ENCODE results near the gene SOHLH1.

Gene SOHLH1

GRCh38 chr9:135699440-135699839 lies at the start of gene SOHLH1:
SOHLH1 (minus strand) TSS chr9:135699481; CDS start chr9:135699467, 14 bp downstream.
- DNase-seq, result no peak

GRCh38 chr9:135748676-135749075 lies 49.4 kb upstream of the SOHLH1 start:
- no peak for DNase-seq

- DNase-seq, result no peak
Measured at GRCh38 chr9:135747311-135747710, 48.0 kb upstream of the SOHLH1 start.

DNA sequence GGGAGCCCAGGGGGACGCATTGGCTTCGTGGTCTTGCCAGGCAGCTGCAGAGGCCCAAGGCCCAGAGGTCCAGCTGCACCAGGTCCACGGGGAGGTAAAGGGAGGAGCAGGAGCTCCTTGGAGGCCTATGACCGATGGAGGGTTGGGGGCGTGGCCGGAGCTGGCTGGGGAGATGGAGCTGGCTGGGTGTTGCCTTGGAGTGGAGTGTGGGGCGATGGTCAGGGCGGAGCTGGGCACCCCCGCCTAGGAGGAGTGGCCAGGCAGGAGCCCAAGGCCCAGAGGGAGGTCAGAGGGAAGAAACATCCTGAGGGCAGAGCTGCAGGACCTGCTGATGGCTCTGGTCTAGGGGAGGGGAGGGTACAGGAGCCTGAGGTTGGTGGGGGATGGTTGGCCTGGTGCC lies 47.3 kb upstream of the SOHLH1 start:
- DNase-seq, result no peak

GRCh38 chr9:135745686-135746324 lies 46.5 kb upstream of the SOHLH1 start:
- no peak for DNase-seq

- no peak for DNase-seq
Measured at GRCh38 chr9:135745189-135745588, 45.9 kb upstream of the SOHLH1 start.

DNA sequence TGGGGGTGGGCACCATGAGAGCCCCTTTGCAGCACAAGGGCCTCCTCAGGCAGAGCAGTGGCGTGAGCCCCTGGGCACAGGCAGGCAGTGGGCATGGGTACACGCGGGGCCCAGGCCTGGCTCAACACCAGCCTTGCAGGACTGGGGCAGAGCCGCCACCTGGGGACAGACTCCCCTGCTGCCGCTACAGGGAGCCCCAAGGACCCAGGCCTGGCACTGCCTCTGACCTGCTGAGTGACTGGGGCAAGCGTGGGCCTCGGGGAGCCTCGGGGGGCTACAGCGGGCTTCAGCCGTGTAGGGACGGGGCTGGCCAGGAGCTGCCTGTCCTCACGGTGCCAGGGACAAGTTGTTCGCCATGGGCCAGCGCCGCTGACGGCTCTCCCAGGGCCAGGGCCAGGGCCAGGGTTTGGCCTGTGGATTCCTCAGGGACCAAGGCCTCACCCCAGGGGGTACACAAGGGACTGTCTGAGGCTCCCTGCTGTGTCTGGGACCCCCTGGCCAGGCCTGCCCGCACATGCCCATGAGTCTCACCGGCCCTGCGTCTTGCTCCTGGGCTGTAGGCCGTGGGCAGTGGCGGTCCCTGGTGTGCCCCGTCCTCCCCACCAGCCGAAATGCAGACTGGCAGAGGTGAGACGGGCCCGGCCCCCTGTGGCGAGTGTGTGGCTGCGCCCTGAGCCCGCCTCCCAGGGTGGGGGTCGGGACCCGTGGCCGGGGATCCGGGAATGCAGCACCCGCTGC lies 45.2 kb upstream of the SOHLH1 start:
- no peak for DNase-seq

- no peak for DNase-seq
Measured at GRCh38 chr9:135743546-135744332, 44.5 kb upstream of the SOHLH1 start.

- no peak for DNase-seq
Measured at GRCh38 chr9:135743021-135743420, 43.7 kb upstream of the SOHLH1 start.

DNA sequence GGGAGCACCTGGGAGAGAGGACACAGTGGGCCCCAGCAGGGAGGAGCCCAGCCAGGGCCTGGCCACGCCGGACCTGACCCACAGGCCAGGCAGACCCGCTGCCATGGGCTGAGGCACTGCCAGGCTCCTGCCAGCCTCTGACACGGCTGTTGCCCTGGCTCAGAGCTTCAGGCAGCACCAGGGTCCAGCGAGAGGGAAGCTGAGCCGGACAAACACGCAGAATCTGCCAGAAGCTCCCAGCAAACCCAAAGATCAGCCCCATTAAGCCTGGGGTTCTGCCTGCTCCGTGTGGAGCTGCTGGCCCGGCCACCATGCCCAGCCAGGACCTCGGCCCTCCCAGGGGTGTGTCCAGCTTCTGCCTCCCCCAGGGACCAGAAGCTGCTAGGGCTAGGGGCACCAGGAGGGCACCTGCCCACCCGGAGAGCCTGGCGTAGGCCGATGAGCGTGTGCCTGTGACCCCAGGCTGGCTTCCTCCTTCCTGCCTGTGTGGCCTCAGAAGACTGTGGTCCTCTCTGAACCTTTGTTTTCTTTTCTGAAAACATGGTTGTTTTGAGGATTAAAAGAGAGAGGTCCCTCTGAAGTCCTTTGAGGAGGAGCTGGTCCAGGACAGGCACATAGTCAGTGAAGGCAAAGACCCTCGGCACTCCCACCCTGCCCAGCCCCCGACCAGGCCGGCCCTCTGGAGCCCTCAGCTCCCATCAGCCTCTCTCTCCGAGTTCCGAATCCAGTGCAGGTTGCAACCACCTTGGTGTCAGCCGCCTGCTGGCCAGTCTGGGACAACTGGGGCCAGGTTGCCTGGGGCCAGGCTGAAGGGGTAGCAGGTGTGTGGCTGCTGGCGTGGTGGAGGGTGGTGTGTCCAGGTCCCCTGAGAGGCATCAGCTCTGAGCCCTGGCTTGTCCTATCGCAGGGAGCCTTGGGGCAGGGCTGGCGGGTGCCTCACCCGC lies 42.3 kb upstream of the SOHLH1 start:
- no peak for DNase-seq

- no peak for DNase-seq
Measured at GRCh38 chr9:135739271-135740220, 40.3 kb upstream of the SOHLH1 start.

DNA sequence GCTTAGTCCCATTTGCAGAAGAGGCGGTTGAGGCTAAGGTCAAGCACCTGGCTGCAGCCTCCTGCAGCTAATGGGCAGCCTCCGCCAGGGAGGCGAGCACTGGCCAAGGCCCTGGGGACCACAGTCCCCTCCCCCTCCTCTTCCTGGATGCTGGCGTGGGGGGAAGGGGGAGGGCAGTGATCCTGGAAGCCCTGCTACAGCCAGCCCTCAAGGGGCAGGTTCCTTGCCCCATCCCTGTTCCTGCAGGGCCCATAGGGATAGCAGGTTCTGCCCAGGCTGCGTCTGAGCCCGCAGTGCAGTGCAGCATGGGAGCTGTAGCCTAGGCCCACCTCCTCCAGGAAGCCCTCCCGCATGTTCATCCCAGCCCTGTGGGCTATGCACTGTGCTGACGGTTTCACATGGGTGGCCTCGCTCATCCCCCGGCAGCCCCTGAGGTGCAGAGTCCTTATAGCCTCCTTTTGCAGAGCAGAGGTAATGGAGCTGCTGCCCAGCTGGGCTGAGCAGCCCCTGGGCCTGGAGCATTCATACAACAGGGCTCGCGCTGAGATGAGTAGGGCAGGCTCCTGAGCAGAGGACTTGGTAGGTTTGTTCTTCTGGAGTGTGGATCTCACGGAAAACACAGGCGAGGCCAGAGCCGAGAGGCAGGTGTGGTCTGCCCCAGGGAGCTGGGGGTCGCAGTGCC lies 38.7 kb upstream of the SOHLH1 start:
- no peak for DNase-seq

DNA sequence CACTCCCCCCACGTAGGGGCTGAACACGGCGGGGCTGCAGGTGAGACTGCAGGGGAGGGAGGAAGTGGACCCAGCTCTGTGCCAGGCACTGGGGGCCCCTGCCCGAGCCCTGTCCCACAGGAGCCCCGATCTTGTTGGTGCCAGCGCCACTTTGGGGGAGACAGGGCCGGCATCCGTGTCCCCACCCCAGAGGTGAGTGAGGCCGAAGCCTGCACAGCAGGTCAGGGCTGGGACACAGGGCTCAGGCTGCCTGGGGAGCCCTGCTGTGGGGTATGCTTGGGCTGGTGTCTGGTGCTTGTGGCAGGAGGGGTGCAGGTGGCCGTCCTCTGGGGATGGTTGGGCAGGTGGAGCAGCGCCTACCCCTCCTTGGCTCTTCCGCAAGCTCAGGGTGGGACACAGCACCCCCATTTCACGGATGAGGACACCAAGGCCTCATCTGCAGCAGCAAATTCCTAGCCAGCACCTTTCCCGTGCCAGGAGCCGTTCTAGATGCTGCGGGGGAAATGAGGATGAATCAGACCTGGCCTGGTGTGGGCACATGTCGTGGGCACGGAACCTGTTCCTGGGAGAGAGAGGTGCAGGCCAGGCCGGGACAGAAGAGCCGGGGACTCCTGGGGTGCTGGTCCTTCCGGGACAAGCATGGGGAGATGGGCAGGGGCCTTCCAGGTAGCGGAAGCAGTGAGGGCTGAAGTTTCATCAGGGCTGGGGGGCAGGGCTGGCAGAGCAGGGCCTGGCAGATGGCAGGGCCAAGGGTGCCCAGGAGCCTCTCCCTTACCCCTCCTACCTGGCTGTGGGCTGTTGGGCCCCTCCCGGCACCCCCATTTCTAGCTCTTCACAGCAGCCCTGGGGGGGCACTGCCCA lies 37.9 kb upstream of the SOHLH1 start:
- DNase-seq, result no peak

DNA sequence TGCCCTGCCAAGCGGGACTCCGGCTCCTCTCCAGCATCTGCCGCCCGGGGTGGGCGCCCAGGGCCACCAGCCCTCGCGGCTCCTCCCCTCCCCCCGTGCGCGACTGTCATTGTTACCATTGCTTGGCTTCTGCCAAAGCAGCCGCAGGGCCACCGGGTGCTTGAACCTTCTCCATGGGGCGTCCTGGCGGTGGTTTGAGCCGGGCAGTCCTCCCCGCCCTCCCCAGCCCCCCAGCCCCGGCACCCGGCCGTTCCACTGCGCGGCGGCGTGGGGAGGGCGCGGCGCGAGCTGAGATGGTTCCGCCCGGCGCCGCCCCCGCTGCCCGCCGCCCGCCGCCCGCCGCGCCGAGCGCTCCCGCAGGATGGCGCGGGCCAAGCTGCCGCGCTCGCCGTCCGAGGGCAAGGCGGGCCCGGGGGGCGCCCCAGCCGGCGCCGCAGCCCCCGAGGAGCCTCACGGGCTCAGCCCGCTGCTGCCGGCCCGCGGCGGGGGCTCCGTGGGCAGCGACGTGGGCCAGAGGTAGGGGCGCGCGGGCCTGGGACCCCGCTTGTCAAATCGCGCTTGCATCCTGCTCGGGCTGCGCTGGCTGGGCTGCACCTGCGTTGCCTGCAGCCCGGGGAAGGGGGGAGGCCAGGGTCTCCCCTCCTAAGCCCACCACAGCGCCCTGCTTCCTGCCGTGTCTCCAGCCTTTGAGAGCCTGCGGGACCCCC lies 37.1 kb upstream of the SOHLH1 start:
- DNase-seq, result no peak

- DNase-seq, result no peak
Measured at GRCh38 chr9:135734616-135735144, 35.4 kb upstream of the SOHLH1 start.

- DNase-seq, result no peak
Measured at GRCh38 chr9:135732569-135733257, 33.4 kb upstream of the SOHLH1 start.

GRCh38 chr9:135731454-135731853 lies 32.2 kb upstream of the SOHLH1 start:
- no peak for DNase-seq

GRCh38 chr9:135729480-135729879 lies 30.2 kb upstream of the SOHLH1 start:
- no peak for DNase-seq
